HCT116 (cell line): Measurements from ENCODE around the gene DEPDC5. TPM values are rescaled to one million over a fixed set of nuclear protein-coding genes. Genes with fewer than 3 reads are reported as not detected.
A peak's percentile ranks its signal among the peaks of the same experiment; 100 is the strongest.

ENCODE experiments used
- ATAC-seq: fragments of 200-7000 bp; cut with Tn5 transposase; 2 replicates; pipeline ENCODE4 v1.9.1; 2020; ENCODE audit warnings: mild to moderate bottlenecking, moderate library complexity
- BruUV-seq: library from RNA; stranded (reverse); fragments of 400-500 nt; replicated peaks from 2 replicates; lab custom pipeline; 2021; lab: Mats Ljungman, UMichigan
- CTCF ChIA-PET: fragments of 300-600 bp; sonication (Branson Sonifier 250); formaldehyde crosslinking; loops from one replicate; lab custom pipeline; 2021; ENCODE audit warnings: antibody characterized with exemption; lab: Charles Lee
- POLR2A ChIA-PET: fragments of 300-600, 350-600 bp; sonication (Branson Sonifier 250); formaldehyde crosslinking; loops from one replicate; lab custom pipeline; 2021; ENCODE audit warnings: antibody characterized with exemption; lab: Charles Lee
- RAD21 ChIA-PET, 2 experiments: fragments of 300-600 bp; sonication (Branson Sonifier 250); formaldehyde crosslinking; loops; one replicate each; lab custom pipeline; 2023; ENCODE audit warnings: low total read pairs in 2 of 2; ENCODE audit not compliant: uncharacterized antibody in 2 of 2, unreplicated experiment in 2 of 2, low non-redundant PET in 1 of 2; lab: Charles Lee
- DNase-seq: peaks from one replicate; pipeline ENCODE4 v3.0.0-alpha.2; 2010; ENCODE audit warnings: low read depth, low spot score
- H2AFZ ChIP-seq: fragments of 200-600 bp; shearing (Covaris generic), sonication (generic); 2 replicates; pipeline ENCODE4 v1.6.1; 2017; ENCODE audit warnings: low read depth, mixed run types, mixed read lengths, antibody characterized with exemption, low read length; ENCODE audit not compliant: poor library complexity, severe bottlenecking
- H3K27ac ChIP-seq: 2 replicates; pipeline ENCODE4 v1.5.1; 2012; ENCODE audit warnings: low read depth, low read length
- H3K27me3 ChIP-seq: fragments of 200-600 bp; sonication (generic); 2 replicates; pipeline ENCODE4 v1.6.1; 2016; ENCODE audit warnings: mixed run types, low read length, mixed read lengths; ENCODE audit not compliant: insufficient read depth
- H3K36me3 ChIP-seq, 2 experiments: fragments of 200-500 bp in 1 of 2; fragments of 200-600 bp in 1 of 2; sonication (Bioruptor generic) in 1 of 2; sonication (generic) in 1 of 2; 2 replicates each; pipeline versions ENCODE4 v1.5.1 to v1.6.1; 2014 to 2016; ENCODE audit warnings: low read length in 2 of 2, inconsistent platforms in 1 of 2, mixed read lengths in 1 of 2, mixed run types in 1 of 2; ENCODE audit not compliant: insufficient read depth in 2 of 2, control insufficient read depth in 1 of 2
- H3K4me1 ChIP-seq, 2 experiments: fragments of 200-600 bp in 1 of 2; sonication (generic) in 1 of 2; 2 replicates each; pipeline versions ENCODE4 v1.5.1 to v1.6.1; 2012 to 2017; ENCODE audit warnings: low read length in 2 of 2, inconsistent platforms in 1 of 2, mild to moderate bottlenecking in 1 of 2, mixed read lengths in 1 of 2, mixed run types in 1 of 2, moderate library complexity in 1 of 2; ENCODE audit not compliant: insufficient read depth in 2 of 2, control insufficient read depth in 1 of 2
- H3K4me2 ChIP-seq: fragments of 200-600 bp; sonication (generic); 2 replicates; pipeline ENCODE4 v1.6.1; 2017; ENCODE audit warnings: mixed run types, low read length, mixed read lengths
- H3K4me3 ChIP-seq, 2 experiments: fragments of 200-600 bp in 1 of 2; sonication (generic) in 1 of 2; replicated peaks in 1 of 2; 2 replicates each; pipeline ENCODE4 v1.5.1; 2011 to 2016; ENCODE audit warnings: low read length in 2 of 2, control low read depth in 1 of 2, low read depth in 1 of 2, mild to moderate bottlenecking in 1 of 2, mixed read lengths in 1 of 2, mixed run types in 1 of 2
- H3K79me2 ChIP-seq: fragments of 200-600 bp; sonication (generic); 2 replicates; pipeline ENCODE4 v1.6.1; 2017; ENCODE audit warnings: mild to moderate bottlenecking, mixed run types, low read length, moderate library complexity, mixed read lengths; ENCODE audit not compliant: insufficient read depth
- H3K9ac ChIP-seq: fragments of 200-600 bp; sonication (generic); 2 replicates; pipeline ENCODE4 v1.6.1; 2016; ENCODE audit warnings: low read length, mixed read lengths
- H3K9me2 ChIP-seq: fragments of 200-600 bp; sonication (generic), shearing (Covaris generic); 2 replicates; pipeline ENCODE4 v1.6.1; 2017; ENCODE audit warnings: mixed run types, mild to moderate bottlenecking, moderate library complexity; ENCODE audit not compliant: insufficient read depth
- H3K9me3 ChIP-seq, 2 experiments: fragments of 200-500 bp in 1 of 2; fragments of 200-600 bp in 1 of 2; sonication (Bioruptor generic) in 1 of 2; sonication (generic) in 1 of 2; 2 replicates each; pipeline ENCODE4 v1.6.1; 2014 to 2017; ENCODE audit warnings: low read length in 2 of 2, mixed read lengths in 2 of 2, inconsistent platforms in 1 of 2, low read depth in 1 of 2, mild to moderate bottlenecking in 1 of 2, mixed run types in 1 of 2, moderate library complexity in 1 of 2; ENCODE audit not compliant: control insufficient read depth in 1 of 2, insufficient read depth in 1 of 2
- H4K20me1 ChIP-seq: fragments of 200-600 bp; sonication (generic), shearing (Covaris generic); 2 replicates; pipeline ENCODE4 v1.6.1; 2017; ENCODE audit warnings: mixed run types, mild to moderate bottlenecking, moderate library complexity; ENCODE audit not compliant: insufficient read depth
- ATF3 ChIP-seq: IDR thresholded peaks from 2 replicates; pipeline ENCODE4 v1.6.1; 2012
- CBX3 ChIP-seq: IDR thresholded peaks from 2 replicates; pipeline ENCODE4 v1.6.1; 2012; ENCODE audit warnings: low read depth
- EGR1 ChIP-seq: IDR thresholded peaks from 2 replicates; pipeline ENCODE4 v1.6.1; 2012; ENCODE audit warnings: low read depth
- ELF1 ChIP-seq: IDR thresholded peaks from 2 replicates; pipeline ENCODE4 v1.6.1; 2012; ENCODE audit warnings: low read depth, borderline replicate concordance
- EZH2 ChIP-seq: fragments of 200-600 bp; sonication (generic); IDR thresholded peaks from 2 replicates; pipeline ENCODE4 v1.6.1; 2017; ENCODE audit warnings: antibody characterized with exemption, mixed run types
- POLR2A ChIP-seq: IDR thresholded peaks from 2 replicates; pipeline ENCODE4 v1.7.0; 2011; ENCODE audit warnings: borderline replicate concordance; ENCODE audit not compliant: insufficient read depth, insufficient read length; ENCODE audit errors: extremely low read depth
- POLR2AphosphoS5 ChIP-seq: IDR thresholded peaks from 2 replicates; pipeline ENCODE4 v1.6.1; 2011; ENCODE audit warnings: mild to moderate bottlenecking, low read depth, low read length, moderate library complexity
- RAD21 ChIP-seq: IDR thresholded peaks from 2 replicates; pipeline ENCODE4 v1.6.1; 2012; ENCODE audit warnings: low read depth, mild to moderate bottlenecking
- TCF7L2 ChIP-seq: IDR thresholded peaks from 2 replicates; pipeline ENCODE4 v1.7.0; 2011; ENCODE audit warnings: borderline replicate concordance, inconsistent platforms; ENCODE audit not compliant: insufficient read depth, insufficient read length; ENCODE audit errors: extremely low read depth
- YY1 ChIP-seq: IDR thresholded peaks from 2 replicates; pipeline ENCODE4 v1.6.1; 2011; ENCODE audit warnings: low read length, low read depth, moderate library complexity, mild to moderate bottlenecking; ENCODE audit not compliant: insufficient replicate concordance; ENCODE audit errors: extremely low read depth
- ZFX ChIP-seq: fragments of 450-650 bp; IDR thresholded peaks from 2 replicates; pipeline ENCODE4 v1.6.1; 2017
- ZNF274 ChIP-seq: fragments of 200-500 bp; sonication (Bioruptor generic); IDR thresholded peaks from 2 replicates; pipeline ENCODE4 v1.6.1; 2014; ENCODE audit warnings: mild to moderate bottlenecking, low read depth, low read length, inconsistent platforms
- intact Hi-C: fragments of 100-400 bp; cut with micrococcal nuclease; formaldehyde crosslinking; loops from 2 replicates; pipeline ENCODE4 v1.10.0; 2022
- total RNA-seq: library from RNA; stranded (reverse); gene quantifications from one replicate; pipeline ENCODE4 v1.2.1, GENCODE V29; 2021; ENCODE audit not compliant: unreplicated experiment
- TF ChIP-seq, protein P1 (sequence below): IDR thresholded peaks from 2 replicates; pipeline ENCODE4 v1.6.1; 2012; ENCODE audit warnings: low read depth
- TF ChIP-seq, protein P2 (sequence below): IDR thresholded peaks from 2 replicates; pipeline ENCODE4 v1.6.1; 2012
- TF ChIP-seq, protein P3 (sequence below): IDR thresholded peaks from 2 replicates; pipeline ENCODE4 v1.6.1; 2011; ENCODE audit warnings: mild to moderate bottlenecking, low read length, moderate library complexity; ENCODE audit not compliant: insufficient replicate concordance; ENCODE audit errors: extremely low read depth

Gene DEPDC5
- total RNA-seq, 1 experiment from 2014 or later: 35.0 TPM

DNA sequence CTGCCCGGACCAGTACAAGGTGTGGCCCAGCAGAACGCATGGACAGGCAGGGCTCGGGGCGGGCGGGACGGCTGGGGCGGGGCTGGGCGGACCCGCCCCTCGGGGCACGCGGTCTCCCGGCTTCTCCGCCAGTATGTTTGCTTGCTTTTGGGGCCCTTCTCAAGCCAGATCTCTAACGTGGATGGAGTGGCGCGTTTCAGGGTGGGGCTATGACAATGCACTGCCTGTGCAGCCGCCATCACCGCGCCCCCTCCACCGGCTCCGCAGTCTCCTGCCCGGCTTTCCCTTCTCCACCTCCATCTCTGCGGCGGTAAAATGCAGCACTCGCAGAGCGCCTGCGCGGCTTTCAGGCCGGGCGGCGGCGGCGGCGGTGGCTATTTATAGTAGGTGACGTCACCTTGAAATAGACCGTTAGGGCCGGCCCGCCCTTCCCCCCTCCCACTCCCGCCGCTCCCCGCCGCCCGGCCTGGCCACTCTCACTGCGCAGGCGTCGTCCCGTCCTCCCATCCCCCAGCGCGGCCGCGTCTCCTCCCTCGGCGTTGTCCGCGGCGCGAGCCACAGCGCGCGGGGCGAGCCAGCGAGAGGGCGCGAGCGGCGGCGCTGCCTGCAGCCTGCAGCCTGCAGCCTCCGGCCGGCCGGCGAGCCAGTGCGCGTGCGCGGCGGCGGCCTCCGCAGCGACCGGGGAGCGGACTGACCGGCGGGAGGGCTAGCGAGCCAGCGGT is 190.3 kb downstream of the DEPDC5 start, which contains the start of gene YWHAH:
YWHAH (plus strand) TSS at position 558 of the 722 bp plus-strand sequence. CDS start 199 bp downstream, outside the sequence.
- peak within 1 kb of the TSS; percentile 90 for H3K4me2 ChIP-seq
- no peaks in the 10 kb centered on the region for H3K9me2 ChIP-seq
- intact Hi-C loops: loop anchor here (10.0 kb wide), 1 partner anchor 119 kb away; no protein-coding TSS in a partner anchor
- peaks cover 22 to 31% of the 10 kb centered on the region in 2 experiments for H3K4me1 ChIP-seq
- peak within 1 kb of the TSS; percentile 90 for H3K9ac ChIP-seq
- RAD21 ChIA-PET: no interaction called here
- CTCF ChIA-PET: no interaction called here
- H3K79me2 ChIP-seq: peaks cover 47% of the 10 kb centered on the region
- H3K36me3 ChIP-seq: peaks cover 17 to 24% of the 10 kb centered on the region in 2 experiments; a peak in 3 of 4 replicates
- H4K20me1 ChIP-seq: peaks cover 8% of the 10 kb centered on the region; the same call in 1 of the 2 replicates
- H2AFZ ChIP-seq: no peak within 1 kb of the TSS
- peak; percentile 71 for DNase-seq
- no peak for TF ChIP-seq ATF3
- TF ChIP-seq POLR2AphosphoS5: peak; percentile 80
- no peak for TF ChIP-seq CBX3
- no peak for TF ChIP-seq EGR1
- TF ChIP-seq POLR2A: peak; percentile 97
- TF ChIP-seq ELF1: no peak
- TF ChIP-seq RAD21: no peak
- TF ChIP-seq, protein P1, sequence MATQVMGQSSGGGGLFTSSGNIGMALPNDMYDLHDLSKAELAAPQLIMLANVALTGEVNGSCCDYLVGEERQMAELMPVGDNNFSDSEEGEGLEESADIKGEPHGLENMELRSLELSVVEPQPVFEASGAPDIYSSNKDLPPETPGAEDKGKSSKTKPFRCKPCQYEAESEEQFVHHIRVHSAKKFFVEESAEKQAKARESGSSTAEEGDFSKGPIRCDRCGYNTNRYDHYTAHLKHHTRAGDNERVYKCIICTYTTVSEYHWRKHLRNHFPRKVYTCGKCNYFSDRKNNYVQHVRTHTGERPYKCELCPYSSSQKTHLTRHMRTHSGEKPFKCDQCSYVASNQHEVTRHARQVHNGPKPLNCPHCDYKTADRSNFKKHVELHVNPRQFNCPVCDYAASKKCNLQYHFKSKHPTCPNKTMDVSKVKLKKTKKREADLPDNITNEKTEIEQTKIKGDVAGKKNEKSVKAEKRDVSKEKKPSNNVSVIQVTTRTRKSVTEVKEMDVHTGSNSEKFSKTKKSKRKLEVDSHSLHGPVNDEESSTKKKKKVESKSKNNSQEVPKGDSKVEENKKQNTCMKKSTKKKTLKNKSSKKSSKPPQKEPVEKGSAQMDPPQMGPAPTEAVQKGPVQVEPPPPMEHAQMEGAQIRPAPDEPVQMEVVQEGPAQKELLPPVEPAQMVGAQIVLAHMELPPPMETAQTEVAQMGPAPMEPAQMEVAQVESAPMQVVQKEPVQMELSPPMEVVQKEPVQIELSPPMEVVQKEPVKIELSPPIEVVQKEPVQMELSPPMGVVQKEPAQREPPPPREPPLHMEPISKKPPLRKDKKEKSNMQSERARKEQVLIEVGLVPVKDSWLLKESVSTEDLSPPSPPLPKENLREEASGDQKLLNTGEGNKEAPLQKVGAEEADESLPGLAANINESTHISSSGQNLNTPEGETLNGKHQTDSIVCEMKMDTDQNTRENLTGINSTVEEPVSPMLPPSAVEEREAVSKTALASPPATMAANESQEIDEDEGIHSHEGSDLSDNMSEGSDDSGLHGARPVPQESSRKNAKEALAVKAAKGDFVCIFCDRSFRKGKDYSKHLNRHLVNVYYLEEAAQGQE: no peak
- TF ChIP-seq TCF7L2: peak; percentile 20
- no peak for TF ChIP-seq EZH2
- no peak for TF ChIP-seq ZFX
- TF ChIP-seq, protein P2, sequence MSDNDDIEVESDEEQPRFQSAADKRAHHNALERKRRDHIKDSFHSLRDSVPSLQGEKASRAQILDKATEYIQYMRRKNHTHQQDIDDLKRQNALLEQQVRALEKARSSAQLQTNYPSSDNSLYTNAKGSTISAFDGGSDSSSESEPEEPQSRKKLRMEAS: peak; percentile 70
- no peak for TF ChIP-seq ZNF274
- TF ChIP-seq, protein P3, sequence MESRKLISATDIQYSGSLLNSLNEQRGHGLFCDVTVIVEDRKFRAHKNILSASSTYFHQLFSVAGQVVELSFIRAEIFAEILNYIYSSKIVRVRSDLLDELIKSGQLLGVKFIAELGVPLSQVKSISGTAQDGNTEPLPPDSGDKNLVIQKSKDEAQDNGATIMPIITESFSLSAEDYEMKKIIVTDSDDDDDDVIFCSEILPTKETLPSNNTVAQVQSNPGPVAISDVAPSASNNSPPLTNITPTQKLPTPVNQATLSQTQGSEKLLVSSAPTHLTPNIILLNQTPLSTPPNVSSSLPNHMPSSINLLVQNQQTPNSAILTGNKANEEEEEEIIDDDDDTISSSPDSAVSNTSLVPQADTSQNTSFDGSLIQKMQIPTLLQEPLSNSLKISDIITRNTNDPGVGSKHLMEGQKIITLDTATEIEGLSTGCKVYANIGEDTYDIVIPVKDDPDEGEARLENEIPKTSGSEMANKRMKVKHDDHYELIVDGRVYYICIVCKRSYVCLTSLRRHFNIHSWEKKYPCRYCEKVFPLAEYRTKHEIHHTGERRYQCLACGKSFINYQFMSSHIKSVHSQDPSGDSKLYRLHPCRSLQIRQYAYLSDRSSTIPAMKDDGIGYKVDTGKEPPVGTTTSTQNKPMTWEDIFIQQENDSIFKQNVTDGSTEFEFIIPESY: no peak
- TF ChIP-seq YY1: no peak
- TF ChIP-seq, all 23 proteins: peak for 4
- peak within 1 kb of the TSS; percentile 98 for H3K27ac ChIP-seq
- H3K9me3 ChIP-seq: no peaks in the 10 kb centered on the region
- H3K4me3 ChIP-seq: peak within 1 kb of the TSS; percentile 78 to 87
- POLR2A ChIA-PET: no interaction called here
- no TSS peak for BruUV-seq
- no peaks in the 10 kb centered on the region for H3K27me3 ChIP-seq
- peak; percentile 81 for ATAC-seq
